K562 (cell line): ENCODE data around the gene ELK4. TPM values are rescaled to one million over a fixed set of nuclear protein-coding genes. Genes with fewer than 3 reads are reported as not detected.
A peak's percentile ranks its signal among the peaks of the same experiment; 100 is the strongest.

Source experiments
- CHD4 ChIP-seq: fragments of 200-600 bp; sonication (generic); IDR thresholded peaks from 3 replicates; pipeline ENCODE4 v1.6.1; 2012; ENCODE audit warnings: low read depth, mild to moderate bottlenecking, mixed read lengths, low read length, inconsistent platforms; ENCODE audit not compliant: insufficient read depth, insufficient replicate concordance, poor library complexity, severe bottlenecking
- EP400 ChIP-seq: fragments of 450-650 bp; IDR thresholded peaks from 2 replicates; pipeline ENCODE4 v1.6.1; 2017; ENCODE audit warnings: antibody characterized with exemption, mild to moderate bottlenecking, moderate library complexity
- GABPA ChIP-seq: fragments of 200-800 bp; sonication (Bioruptor generic); conservative IDR thresholded peaks from 2 replicates; pipeline ENCODE4 v1.6.1; 2016; ENCODE audit warnings: low read depth, missing genetic modification characterization, missing compliant biosample characterization
- HDAC1 ChIP-seq, 2 experiments: fragments of 450-650 bp; IDR thresholded peaks; 2 replicates each; pipeline ENCODE4 v1.6.1; 2016 to 2017; ENCODE audit warnings: inconsistent platforms in 1 of 2, mild to moderate bottlenecking in 1 of 2, moderate library complexity in 1 of 2
- MCM7 ChIP-seq, 2 experiments: fragments of 450-650 bp; IDR thresholded peaks; 2 replicates each; pipeline ENCODE4 v1.6.1; 2016 to 2018
- NCOA2 ChIP-seq, 2 experiments: fragments of 450-650 bp; IDR thresholded peaks; 2 replicates each; pipeline ENCODE4 v1.6.1; 2018; ENCODE audit warnings: mild to moderate bottlenecking in 2 of 2, moderate library complexity in 1 of 2; ENCODE audit not compliant: partially characterized antibody in 2 of 2
- PHF21A ChIP-seq: fragments of 450-650 bp; IDR thresholded peaks from 2 replicates; pipeline ENCODE4 v1.6.1; 2017; ENCODE audit warnings: low read depth, borderline replicate concordance
- TBP ChIP-seq: optimal IDR thresholded peaks from 2 replicates; pipeline ENCODE3; 2011; ENCODE audit warnings: low read depth, low read length, improper control_type of control experiment
- XRCC5 ChIP-seq: fragments of 200-400 bp; formaldehyde crosslinking; IDR thresholded peaks from 2 replicates; pipeline ENCODE4 v1.6.1; 2017; ENCODE audit warnings: low read depth, mild to moderate bottlenecking, low read length
- ZBTB8A ChIP-seq: fragments of 450-650 bp; IDR thresholded peaks from 2 replicates; pipeline ENCODE4 v1.6.1; 2018; ENCODE audit warnings: mild to moderate bottlenecking, moderate library complexity; ENCODE audit not compliant: partially characterized antibody
- ZEB2 ChIP-seq: fragments of 450-650 bp; IDR thresholded peaks from 2 replicates; pipeline ENCODE4 v1.6.1; 2016
- polyA plus RNA-seq, 8 experiments: library from polyadenylated mRNA; depleted of rRNA in 4 of 8; stranded (reverse) in 5 of 8; unstranded in 3 of 8; fragments of >200 nt; fragmentation: Nextera tagmentation in 2 of 8; fragmentation: Illumina TruSeq in 1 of 8; extraction: Ambion mirVana in 2 of 8; extraction: Trizol in 1 of 8; gene quantifications; 2 replicates each; pipeline versions ENCODE4 v1.2.1 to v1.2.3, GENCODE V29; 2011 to 2014; ENCODE audit warnings: inconsistent platforms in 1 of 8, missing spikeins in 1 of 8
- total RNA-seq, 7 experiments: library from RNA; depleted of rRNA in 6 of 7; stranded (reverse); fragments of >200 nt in 6 of 7; fragmentation: Illumina TruSeq in 2 of 7; extraction: Trizol in 2 of 7; gene quantifications; 2 replicates each; pipeline versions ENCODE4 v1.2.1 to v1.2.3, GENCODE V29; 2011 to 2021; ENCODE audit warnings: low replicate concordance in 1 of 7
- TF ChIP-seq, protein P1 (sequence below): fragments of 250-450 bp; sonication (Bioruptor Pico); IDR thresholded peaks from 2 replicates; pipeline ENCODE4 v1.5.0; 2021
- TF ChIP-seq, protein P2 (sequence below): fragments of 250-450 bp; sonication (Bioruptor Pico); IDR thresholded peaks from 2 replicates; pipeline ENCODE4 v1.5.0; 2021; ENCODE audit warnings: mild to moderate bottlenecking, moderate library complexity
- TF ChIP-seq, protein P3 (sequence below): fragments of 250-450 bp; sonication (Bioruptor Pico); IDR thresholded peaks from 2 replicates; pipeline ENCODE4 v1.4.0; 2020
- TF ChIP-seq, protein P4 (sequence below): fragments of 250-450 bp; sonication (Bioruptor Pico); IDR thresholded peaks from 2 replicates; pipeline ENCODE4 v1.4.0; 2020

Gene ELK4
- total and polyA plus RNA-seq, 9 of the 15 experiments (the other 6 are each of a cell fraction or from before 2014, with no cell fraction given), result 2.0 to 21.7 (median 9.2) TPM

DNA sequence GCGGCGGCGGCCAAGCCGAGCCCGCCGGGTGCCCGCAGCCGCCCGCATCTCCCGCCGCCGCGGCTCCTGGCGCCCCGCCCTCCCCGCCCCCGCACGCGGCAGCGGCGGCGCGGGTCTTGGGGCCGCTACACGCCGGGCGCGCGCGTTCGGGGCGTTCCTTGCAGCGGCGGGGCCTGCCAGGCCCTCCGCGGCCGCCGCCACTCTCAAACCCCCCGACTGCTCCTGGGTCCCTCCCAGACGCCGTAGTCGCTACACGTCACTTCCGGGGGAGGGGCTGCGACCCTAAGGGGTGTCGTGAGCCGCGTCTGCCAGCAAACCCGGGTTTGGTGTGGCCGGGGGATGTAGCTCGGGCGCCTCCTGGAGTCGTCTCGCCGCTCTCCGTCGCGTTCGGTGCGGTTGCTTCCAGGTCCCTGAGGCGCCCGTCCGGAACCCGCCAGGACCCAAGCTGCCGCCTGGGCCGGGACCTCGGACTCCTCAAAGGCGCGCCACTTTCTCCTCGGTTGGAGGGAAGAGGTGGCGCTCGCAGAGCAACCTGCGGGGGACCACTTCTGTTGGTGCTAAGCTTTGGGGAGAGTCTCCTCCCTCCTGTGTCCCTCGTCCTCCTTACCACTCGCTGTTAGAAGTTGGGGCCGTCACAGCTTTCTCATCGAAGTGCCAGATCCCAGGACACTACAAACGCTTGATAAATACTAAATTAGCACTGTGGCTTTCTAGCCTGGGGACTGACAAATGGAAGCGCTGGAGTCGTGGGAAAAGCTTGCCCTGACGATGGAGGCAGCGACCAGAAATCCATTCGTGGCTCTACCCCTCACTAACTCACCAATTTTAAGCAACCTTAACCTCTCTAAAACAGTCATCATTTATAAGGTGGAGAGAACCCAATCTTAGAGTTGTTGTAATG is at the start of gene ELK4 (continued):
- TF ChIP-seq CHD4 (no peak), GABPA (peak; percentile 96), ZEB2 (no peak), PHF21A (no peak), MCM7 (IDR thresholded peaks at IDR 0.05) (no peak), ZBTB8A (no peak), NCOA2 (IDR thresholded peaks at IDR 0.05; ENCODE audit: partially characterized antibody in 2 of 2) (no peak), HDAC1 (IDR thresholded peaks at IDR 0.05) (peak in 1 of 2 experiments; percentile 59; a peak in 1 of 4 replicates), TBP (peak; percentile 97), EP400 (peak; percentile 61), XRCC5 (no peak)
- TF ChIP-seq, protein P1, sequence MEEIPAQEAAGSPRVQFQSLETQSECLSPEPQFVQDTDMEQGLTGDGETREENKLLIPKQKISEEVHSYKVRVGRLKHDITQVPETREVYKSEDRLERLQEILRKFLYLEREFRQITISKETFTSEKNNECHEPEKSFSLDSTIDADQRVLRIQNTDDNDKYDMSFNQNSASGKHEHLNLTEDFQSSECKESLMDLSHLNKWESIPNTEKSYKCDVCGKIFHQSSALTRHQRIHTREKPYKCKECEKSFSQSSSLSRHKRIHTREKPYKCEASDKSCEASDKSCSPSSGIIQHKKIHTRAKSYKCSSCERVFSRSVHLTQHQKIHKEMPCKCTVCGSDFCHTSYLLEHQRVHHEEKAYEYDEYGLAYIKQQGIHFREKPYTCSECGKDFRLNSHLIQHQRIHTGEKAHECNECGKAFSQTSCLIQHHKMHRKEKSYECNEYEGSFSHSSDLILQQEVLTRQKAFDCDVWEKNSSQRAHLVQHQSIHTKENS (CRISPR knock-in tag), result no peak
- TF ChIP-seq, protein P2, sequence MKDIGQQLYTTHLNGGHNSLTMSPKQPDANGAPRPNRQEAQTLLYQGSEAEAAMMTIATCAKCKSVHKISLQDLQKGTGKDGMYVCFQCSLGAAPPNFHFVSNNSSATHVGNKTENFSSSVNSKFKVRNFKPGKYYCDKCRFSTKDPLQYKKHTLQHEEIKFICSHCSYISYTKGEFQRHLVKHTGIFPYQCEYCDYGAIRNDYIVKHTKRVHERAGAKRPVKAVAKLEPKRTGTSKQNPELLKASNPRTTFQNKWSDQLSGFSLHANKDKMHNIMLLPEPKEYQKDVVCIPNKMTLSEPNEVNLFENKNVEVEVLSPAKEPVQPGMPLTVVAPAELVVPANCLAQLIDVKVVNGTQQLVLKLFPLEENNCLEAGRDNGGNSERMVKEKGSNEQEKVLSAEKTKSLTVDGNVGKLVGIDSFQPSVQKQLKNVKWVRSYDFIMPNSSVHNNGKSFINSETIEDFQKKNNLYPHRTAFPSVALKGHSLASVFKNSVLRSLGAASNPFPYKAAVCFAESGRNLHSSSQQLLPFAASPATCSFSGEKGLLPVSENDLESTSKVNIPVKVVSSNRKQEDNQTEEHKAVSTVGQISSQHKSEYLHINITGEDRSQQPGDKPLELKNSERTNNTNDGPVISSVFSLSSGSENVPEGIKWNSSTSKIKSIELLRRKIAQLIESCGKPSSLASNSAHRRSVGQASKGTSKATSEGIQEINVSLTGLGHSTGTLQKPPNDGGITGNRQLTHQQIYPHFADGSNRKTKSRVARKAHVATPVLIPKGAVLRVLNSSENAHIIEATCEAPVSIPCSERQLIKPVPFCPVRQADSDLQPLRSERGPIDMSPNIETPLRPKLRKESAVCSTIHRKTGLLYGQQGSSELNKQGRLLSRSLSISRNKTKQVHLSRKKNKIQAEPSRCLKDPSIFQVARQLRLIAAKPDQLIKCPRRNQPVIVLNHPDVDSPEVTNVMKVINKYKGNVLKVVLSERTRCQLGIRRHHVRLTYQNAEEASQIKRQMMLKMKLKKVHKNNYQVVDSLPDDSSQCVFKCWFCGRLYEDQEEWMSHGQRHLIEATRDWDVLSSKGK, result no peak
- TF ChIP-seq, protein P3, sequence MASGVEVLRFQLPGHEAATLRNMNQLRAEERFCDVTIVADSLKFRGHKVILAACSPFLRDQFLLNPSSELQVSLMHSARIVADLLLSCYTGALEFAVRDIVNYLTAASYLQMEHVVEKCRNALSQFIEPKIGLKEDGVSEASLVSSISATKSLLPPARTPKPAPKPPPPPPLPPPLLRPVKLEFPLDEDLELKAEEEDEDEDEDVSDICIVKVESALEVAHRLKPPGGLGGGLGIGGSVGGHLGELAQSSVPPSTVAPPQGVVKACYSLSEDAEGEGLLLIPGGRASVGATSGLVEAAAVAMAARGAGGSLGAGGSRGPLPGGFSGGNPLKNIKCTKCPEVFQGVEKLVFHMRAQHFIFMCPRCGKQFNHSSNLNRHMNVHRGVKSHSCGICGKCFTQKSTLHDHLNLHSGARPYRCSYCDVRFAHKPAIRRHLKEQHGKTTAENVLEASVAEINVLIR (CRISPR knock-in tag), result peak; percentile 91
- TF ChIP-seq, protein P4, sequence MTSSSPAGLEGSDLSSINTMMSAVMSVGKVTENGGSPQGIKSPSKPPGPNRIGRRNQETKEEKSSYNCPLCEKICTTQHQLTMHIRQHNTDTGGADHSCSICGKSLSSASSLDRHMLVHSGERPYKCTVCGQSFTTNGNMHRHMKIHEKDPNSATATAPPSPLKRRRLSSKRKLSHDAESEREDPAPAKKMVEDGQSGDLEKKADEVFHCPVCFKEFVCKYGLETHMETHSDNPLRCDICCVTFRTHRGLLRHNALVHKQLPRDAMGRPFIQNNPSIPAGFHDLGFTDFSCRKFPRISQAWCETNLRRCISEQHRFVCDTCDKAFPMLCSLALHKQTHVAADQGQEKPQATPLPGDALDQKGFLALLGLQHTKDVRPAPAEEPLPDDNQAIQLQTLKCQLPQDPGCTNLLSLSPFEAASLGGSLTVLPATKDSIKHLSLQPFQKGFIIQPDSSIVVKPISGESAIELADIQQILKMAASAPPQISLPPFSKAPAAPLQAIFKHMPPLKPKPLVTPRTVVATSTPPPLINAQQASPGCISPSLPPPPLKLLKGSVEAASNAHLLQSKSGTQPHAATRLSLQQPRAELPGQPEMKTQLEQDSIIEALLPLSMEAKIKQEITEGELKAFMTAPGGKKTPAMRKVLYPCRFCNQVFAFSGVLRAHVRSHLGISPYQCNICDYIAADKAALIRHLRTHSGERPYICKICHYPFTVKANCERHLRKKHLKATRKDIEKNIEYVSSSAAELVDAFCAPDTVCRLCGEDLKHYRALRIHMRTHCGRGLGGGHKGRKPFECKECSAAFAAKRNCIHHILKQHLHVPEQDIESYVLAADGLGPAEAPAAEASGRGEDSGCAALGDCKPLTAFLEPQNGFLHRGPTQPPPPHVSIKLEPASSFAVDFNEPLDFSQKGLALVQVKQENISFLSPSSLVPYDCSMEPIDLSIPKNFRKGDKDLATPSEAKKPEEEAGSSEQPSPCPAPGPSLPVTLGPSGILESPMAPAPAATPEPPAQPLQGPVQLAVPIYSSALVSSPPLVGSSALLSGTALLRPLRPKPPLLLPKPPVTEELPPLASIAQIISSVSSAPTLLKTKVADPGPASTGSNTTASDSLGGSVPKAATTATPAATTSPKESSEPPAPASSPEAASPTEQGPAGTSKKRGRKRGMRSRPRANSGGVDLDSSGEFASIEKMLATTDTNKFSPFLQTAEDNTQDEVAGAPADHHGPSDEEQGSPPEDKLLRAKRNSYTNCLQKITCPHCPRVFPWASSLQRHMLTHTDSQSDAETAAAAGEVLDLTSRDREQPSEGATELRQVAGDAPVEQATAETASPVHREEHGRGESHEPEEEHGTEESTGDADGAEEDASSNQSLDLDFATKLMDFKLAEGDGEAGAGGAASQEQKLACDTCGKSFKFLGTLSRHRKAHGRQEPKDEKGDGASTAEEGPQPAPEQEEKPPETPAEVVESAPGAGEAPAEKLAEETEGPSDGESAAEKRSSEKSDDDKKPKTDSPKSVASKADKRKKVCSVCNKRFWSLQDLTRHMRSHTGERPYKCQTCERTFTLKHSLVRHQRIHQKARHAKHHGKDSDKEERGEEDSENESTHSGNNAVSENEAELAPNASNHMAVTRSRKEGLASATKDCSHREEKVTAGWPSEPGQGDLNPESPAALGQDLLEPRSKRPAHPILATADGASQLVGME (CRISPR knock-in tag), result no peak
